HG03520 (cell line): ENCODE data around the gene IL21.
"Not testable (repeated sequence)": the region's sequence is repeated elsewhere in the genome, so short reads cannot be mapped to it uniquely, and the experiment has no call there.

ENCODE experiments used
- ATAC-seq: cut with Tn5 transposase; IDR thresholded peaks from one replicate; pipeline ENCODE4 v1.9.1; 2021; ENCODE audit warnings: mild to moderate bottlenecking, moderate library complexity; ENCODE audit not compliant: unreplicated experiment

The IL21 gene

DNA sequence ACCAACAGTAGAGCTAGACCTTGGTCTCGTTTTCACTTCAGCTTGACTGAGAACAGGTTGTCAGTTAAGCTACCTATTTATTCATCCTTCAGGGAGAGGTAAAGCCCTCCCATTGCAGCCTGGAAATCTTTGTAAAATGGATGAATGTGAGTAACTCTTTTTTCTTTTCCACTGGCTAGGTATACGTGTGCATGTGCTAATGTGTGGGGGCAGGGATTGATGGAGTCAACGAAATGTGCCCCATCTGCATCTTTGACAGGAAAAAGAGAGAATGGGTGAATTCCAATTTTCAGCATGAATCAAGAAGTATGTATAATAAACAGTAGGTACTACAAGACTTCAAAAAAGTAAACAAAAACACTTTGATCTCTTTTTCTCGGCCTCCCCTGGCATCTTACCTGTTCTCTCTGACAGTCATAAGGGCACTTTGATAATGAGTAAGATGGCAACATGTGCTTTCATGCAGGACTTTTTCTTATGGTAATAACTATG, at the start of gene IL21:
IL21 (minus strand) TSS at position 51 of the 492 bp plus-strand sequence. CDS start 55 bp downstream, outside the sequence.
- no peak for ATAC-seq

DNA sequence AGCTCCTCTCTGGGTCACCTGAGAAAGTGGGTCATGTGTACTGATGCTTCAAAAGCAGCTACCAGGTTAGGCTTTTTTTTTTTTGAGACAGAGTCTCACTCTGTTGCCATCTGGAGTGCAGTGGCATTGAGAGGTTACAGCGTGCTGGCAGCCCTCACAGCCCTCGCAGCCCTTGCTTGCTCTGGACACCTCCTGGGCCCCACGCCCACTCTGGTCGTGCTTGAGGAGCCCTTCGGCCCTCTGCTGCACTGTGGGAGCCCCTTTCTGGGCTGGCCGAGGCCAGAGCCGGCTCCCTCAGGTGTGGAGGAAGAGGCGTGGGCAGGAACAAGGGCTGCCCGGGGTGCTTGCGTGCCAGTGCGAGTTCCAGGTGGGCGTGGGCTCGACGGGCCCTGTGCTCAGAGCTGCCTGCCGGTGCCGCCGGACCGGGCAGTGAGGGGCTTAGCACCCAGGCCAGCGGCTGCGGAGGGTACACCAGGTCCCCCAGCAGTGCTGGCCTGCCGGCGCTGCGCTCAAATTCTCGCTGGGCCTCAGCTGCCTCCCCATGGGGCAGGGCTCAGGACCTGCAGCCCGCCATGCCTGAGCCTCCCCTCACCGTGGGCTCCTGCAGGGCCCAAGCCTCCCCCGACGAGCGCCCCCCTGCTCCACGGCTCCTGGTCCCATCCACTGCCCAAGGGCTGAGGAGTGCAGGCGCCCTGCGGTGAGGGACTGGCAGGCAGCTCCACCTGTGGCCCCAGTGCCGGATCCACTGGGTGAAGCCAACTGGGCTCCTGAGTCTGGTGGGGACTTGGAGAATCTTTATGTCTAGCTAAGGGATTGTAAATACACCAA, 49.3 kb upstream of the IL21 start:
- no peak for ATAC-seq

DNA sequence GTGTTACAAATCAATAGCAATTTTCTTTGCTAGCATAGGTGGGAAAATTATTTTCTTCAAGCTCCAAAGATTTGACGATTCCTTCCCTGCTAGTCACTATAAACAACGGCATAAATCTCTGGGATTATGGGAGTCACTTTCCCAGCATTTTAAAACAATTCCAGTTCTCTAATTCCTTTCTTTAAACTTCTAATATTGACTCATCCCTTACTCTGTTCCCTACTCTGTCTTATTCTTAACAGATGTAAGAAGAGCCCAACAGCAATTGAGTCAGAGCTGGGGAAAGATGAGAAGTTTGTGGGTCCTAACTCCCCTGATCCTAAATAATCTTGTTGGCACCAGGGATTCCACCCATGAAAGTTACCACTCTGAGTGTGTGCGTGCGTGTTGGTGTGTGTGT, 47.4 kb upstream of the IL21 start:
- no peak for ATAC-seq

GRCh38 chr4:122666527-122667245, 45.8 kb upstream of the IL21 start:
- no peak for ATAC-seq

- ATAC-seq: no peak
Measured at GRCh38 chr4:122665161-122665929, 44.5 kb upstream of the IL21 start.

DNA sequence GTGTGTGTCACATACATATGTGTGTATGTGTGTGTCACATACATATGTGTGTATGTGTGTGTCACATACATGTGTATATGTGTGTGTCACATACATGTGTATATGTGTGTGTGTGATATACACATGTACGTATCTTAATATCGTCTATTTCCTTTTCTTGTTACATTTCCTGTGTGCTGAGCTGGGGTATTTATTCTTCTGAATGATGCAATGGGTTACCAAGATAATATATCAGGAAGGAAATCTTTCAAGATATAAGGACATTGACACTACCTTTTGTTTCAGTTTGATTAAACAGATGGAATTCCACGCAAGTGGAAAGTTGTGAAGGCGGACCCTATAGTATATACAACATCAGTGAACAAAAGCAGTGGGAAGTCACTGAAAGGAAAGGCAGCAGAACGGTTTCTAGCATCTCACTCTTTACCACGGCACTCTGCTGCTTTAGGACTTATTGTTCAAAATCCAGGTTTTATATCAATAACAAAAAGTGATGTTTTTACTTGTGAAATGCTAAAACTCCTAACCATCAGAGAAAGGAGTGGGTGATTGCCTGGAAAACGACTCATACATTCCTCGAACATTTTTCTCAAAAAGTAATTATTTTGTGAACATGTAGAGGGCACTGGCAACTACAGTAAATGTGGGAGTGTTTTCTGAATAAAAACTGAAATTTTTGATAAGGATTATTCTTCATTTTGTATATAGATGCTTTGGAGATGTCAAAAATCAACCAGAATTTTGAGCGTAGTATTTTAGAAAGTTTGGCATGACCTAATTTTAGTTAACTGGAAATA, 43.1 kb upstream of the IL21 start:
- no peak for ATAC-seq

DNA sequence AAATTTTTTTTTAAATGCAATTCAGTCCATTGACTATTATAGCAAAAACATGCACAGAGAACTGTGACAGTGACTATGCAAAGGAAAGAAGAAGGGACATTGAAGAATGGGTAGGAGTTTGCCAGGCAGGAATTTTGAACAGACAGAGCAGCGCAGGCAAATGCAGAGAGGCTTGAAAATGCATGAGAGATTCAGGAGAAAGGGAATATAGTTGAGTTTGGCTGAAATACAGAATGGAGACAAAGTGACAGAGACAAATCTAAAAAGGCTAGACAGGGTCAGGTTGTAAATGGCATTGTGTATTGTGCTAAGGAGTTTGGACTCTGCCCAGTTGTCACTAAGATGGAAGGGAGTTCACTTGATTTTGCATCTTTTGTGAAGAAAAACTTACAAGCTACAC, 42.4 kb upstream of the IL21 start:
- ATAC-seq: no peak

DNA sequence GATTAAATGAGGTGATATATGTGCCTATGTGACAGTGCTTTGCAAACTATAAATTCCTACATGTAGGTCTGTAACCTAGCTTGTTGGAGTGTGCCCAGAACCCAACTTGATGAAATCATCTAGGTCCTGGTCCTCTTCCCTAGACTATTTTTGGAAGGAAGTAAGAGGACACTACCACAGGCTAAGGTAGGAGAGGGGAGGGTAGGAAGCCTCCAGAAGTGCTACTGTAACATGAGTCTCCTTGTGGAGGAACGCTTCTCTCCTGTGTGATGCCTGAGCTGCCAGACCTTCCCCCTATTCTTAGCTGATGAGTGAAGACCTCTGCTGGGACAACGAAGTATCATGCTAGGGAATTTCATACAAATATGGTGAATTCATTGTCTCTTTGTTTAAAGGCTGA, 41.8 kb upstream of the IL21 start:
- ATAC-seq: no peak

- ATAC-seq: no peak
Measured at GRCh38 chr4:122661176-122662160, 40.6 kb upstream of the IL21 start.

GRCh38 chr4:122658818-122659295, 38.0 kb upstream of the IL21 start:
- peak; percentile 96 for ATAC-seq

DNA sequence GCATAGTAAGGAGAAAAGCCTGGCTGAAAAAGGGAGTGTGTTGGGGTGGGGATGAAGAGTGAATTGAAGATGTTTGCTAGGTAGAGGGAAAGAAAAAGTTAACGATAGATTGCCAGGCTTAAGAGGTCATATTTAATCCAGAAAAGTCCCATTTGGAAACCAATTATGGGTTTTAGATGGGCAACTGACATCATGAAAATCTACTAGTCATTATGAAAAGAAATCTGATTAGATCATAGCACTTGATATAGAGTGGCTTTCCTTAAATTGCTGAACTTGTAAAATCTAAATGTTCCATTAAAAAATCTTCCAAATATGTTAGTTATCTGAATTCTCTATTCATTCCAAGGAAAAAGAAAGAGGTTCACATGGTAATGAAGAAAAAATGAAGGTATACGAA, 37.5 kb upstream of the IL21 start:
- ATAC-seq: no peak

- no peak for ATAC-seq
Measured at GRCh38 chr4:122657553-122657952, 36.7 kb upstream of the IL21 start.

DNA sequence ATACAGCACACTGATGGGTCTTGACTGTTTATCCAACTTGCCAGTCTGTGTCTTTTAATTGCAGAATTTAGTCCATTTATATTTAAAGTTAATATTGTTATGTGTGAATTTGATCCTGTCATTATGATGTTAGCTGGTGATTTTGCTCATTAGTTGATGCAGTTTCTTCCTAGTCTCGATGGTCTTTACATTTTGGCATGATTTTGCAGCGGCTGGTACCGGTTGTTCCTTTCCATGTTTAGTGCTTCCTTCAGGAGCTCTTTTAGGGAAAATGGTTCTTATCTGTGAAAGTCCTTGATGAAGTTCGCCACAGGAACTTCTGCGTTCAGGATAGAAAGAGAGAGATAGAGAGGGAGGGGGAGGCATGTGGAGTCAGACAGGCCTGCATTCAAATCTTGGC, 35.7 kb upstream of the IL21 start:
- ATAC-seq: not testable (repeated sequence)

DNA sequence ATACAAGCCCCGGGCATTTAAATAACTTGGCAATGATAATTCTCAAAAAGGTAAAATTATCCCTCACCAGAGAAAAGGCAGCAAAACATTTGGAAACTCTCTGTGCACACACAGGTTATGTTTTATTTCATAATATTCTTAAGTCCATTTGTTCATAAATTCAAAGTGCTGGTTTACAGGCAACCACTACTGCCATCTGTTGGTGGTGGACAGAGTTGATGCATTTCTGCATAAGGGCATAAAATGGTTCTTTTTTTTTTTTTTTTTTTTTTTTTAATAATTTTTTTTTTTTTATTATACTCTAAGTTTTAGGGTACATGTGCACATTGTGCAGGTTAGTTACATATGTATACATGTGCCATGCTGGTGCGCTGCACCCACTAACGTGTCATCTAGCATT, 31.5 kb upstream of the IL21 start:
- ATAC-seq: no peak

DNA sequence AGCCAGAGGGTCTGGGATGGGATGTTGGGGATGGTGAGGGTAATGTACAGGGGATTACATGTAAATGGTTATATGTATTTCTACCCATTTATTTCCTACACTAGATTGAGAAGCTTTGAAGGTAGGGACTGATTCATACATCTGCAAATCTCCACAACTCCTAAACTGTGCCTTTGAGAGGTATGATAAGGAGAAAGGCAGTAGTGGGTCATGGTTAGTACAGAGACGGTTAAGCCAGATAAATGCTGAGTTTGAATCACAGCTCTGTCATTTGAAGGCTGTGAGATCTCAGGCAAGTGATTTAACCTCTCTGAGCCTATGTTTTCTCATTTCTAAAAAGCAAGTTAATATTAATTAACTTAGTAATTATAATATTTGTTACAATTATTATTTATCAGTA, 29.3 kb upstream of the IL21 start:
- no peak for ATAC-seq

GRCh38 chr4:122647656-122648055, 26.8 kb upstream of the IL21 start:
- no peak for ATAC-seq

DNA sequence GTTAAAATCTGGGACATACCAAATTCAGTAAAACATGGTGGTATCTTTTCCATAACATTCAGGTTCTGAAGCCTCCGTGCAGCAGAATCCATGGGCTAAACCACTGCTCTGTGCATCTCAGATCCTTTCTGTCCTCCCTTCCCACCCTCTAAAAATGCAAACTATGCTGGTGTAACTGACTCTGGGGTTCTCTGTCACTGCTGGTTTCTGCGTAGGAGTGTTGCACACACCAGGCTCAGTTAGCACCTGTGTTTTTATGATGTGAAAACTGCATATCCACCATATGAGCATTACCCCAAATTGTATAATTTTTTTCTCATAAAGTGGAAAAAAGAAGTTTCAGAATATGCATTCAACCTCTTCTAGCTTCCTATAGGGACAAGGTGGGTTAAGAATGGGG, 22.4 kb upstream of the IL21 start:
- no peak for ATAC-seq

- ATAC-seq: no peak
Measured at GRCh38 chr4:122639181-122639580, 18.3 kb upstream of the IL21 start.

DNA sequence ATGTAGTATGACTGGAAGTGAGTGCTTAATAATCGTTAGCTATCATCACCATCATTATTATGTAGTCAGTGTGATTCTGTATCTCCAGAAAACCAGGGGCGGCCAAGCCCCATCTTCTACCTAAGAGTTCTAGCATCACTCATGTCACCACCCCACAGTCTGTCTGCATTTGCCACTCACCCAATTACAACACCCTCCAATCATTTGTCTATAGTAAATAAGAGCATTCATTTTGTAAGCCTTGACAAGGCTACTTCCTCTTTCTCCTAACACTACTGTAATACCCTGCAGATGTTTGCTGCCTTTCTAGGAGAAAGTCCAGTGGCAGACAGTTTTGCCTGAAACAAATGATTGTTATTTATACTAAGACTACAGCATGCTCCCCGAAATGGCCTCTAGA, 15.8 kb upstream of the IL21 start:
- ATAC-seq: peak; percentile 60
